ENCODE measurements around the gene CPPED1. TPM values are rescaled to one million over a fixed set of nuclear protein-coding genes. Genes with fewer than 3 reads are reported as not detected.

CPPED1 gene
- total and polyA plus RNA-seq, 10 of the 15 experiments (the other 5 are each of a cell fraction or from before 2014, with no cell fraction given), result 7.1 to 39.0 (median 16.0) TPM

GRCh38 chr16:12646490-12647274 is 157.0 kb downstream of the CPPED1 start (continued):
- no peak for TF ChIP-seq CBX5 (IDR thresholded peaks at IDR 0.05; ENCODE audit: low read depth)
- no peak for TF ChIP-seq GABPA (IDR thresholded peaks at IDR 0.05; ENCODE audit: low read depth)
- TF ChIP-seq NR2F1 (conservative IDR thresholded peaks at IDR 0.05), result peak; percentile 95
- TF ChIP-seq MEF2B (IDR thresholded peaks at IDR 0.05; ENCODE audit: partially characterized antibody, poor library complexity, severe bottlenecking), result peak; percentile 61
- peak; percentile 24; the same call in 1 of the 2 replicates for TF ChIP-seq CHD2 (IDR thresholded peaks at IDR 0.05; ENCODE audit: borderline replicate concordance, low read depth, low read length)
- TF ChIP-seq BHLHE40 (IDR thresholded peaks at IDR 0.05; ENCODE audit: borderline replicate concordance in 1 of 2, low read depth in 2 of 2, low read length in 1 of 2), result peak; percentile 39 to 71; a peak in 1 of 4 replicates
- TF ChIP-seq GATAD2B (conservative IDR thresholded peaks at IDR 0.05; ENCODE audit: low read depth), result peak; percentile 53; the same call in 1 of the 2 replicates
- peak; percentile 33; the same call in 1 of the 2 replicates for TF ChIP-seq FOXK2 (IDR thresholded peaks at IDR 0.05)
- TF ChIP-seq ZZZ3 (IDR thresholded peaks at IDR 0.05; ENCODE audit: control insufficient read depth, insufficient read length, low read depth), result no peak
- TF ChIP-seq CTCF (IDR thresholded peaks at IDR 0.05 in 2 of 3, conservative IDR thresholded peaks at IDR 0.05 in 1 of 3; ENCODE audit: control insufficient read depth in 2 of 3, extremely low read depth in 1 of 3, insufficient read depth in 1 of 3, low read depth in 3 of 3, low read length in 3 of 3), result no peak
